GM21576 (cell line): Measurements from ENCODE around the gene IGSF22.

Source experiments
- ATAC-seq: cut with Tn5 transposase; IDR thresholded peaks from one replicate; pipeline ENCODE4 v1.9.1; 2021; ENCODE audit warnings: mild to moderate bottlenecking, moderate library complexity; ENCODE audit not compliant: unreplicated experiment

IGSF22 gene

GRCh38 chr11:18745251-18745650 is 19.3 kb upstream of the IGSF22 start:
- ATAC-seq: no peak

- ATAC-seq: no peak
These were observed 18.0 kb upstream of the IGSF22 start for GRCh38 chr11:18743900-18744514.

- ATAC-seq: no peak
These were observed 17.4 kb upstream of the IGSF22 start for GRCh38 chr11:18743365-18743764.

GRCh38 chr11:18741783-18742182 is 15.8 kb upstream of the IGSF22 start:
- no peak for ATAC-seq

GRCh38 chr11:18739685-18740084 is 13.7 kb upstream of the IGSF22 start:
- ATAC-seq: no peak

- ATAC-seq: no peak
These were observed 11.7 kb upstream of the IGSF22 start for GRCh38 chr11:18737642-18738041.

GRCh38 chr11:18736590-18737148 is 10.7 kb upstream of the IGSF22 start:
- ATAC-seq: no peak

GRCh38 chr11:18733202-18733601 is 7.2 kb upstream of the IGSF22 start:
- no peak for ATAC-seq

GRCh38 chr11:18731949-18732821 is 6.2 kb upstream of the IGSF22 start:
- peak; percentile 70 for ATAC-seq

GRCh38 chr11:18731441-18731840 is 5.5 kb upstream of the IGSF22 start:
- no peak for ATAC-seq

- no peak for ATAC-seq
These were observed 4.0 kb upstream of the IGSF22 start for GRCh38 chr11:18730020-18730419.

GRCh38 chr11:18729426-18729825 is 3.4 kb upstream of the IGSF22 start:
- ATAC-seq: no peak

- no peak for ATAC-seq
These were observed 2.7 kb upstream of the IGSF22 start for GRCh38 chr11:18728658-18729057.

- ATAC-seq: peak; percentile 61
These were observed 1.7 kb upstream of the IGSF22 start for GRCh38 chr11:18727479-18728236.

- no peak for ATAC-seq
These were observed 2.0 kb downstream of the IGSF22 start for GRCh38 chr11:18723991-18724390.

- no peak for ATAC-seq
These were observed 3.7 kb downstream of the IGSF22 start for GRCh38 chr11:18722293-18722637.

GRCh38 chr11:18721561-18722292 is 4.3 kb downstream of the IGSF22 start:
- ATAC-seq: peak; percentile 80

GRCh38 chr11:18720808-18721560 is 5.0 kb downstream of the IGSF22 start:
- ATAC-seq: peak; percentile 74

- ATAC-seq: no peak
These were observed 5.7 kb downstream of the IGSF22 start for GRCh38 chr11:18720091-18720807.
